ENCODE measurements around the gene COQ9.

COQ9 gene

GRCh38 chr16:57483725-57484514 lies 36.6 kb downstream of the COQ9 start:
- TF ChIP-seq CTCF (IDR thresholded peaks at IDR 0.05; ENCODE audit: low read depth, low read length) (no peak), MAX (IDR thresholded peaks at IDR 0.05; ENCODE audit: low read depth, low read length) (no peak), MYC (IDR thresholded peaks at IDR 0.05; ENCODE audit: low read depth, low read length) (no peak), POLR2A (IDR thresholded peaks at IDR 0.05; ENCODE audit: extremely low read depth, insufficient read length) (no peak)

DNA sequence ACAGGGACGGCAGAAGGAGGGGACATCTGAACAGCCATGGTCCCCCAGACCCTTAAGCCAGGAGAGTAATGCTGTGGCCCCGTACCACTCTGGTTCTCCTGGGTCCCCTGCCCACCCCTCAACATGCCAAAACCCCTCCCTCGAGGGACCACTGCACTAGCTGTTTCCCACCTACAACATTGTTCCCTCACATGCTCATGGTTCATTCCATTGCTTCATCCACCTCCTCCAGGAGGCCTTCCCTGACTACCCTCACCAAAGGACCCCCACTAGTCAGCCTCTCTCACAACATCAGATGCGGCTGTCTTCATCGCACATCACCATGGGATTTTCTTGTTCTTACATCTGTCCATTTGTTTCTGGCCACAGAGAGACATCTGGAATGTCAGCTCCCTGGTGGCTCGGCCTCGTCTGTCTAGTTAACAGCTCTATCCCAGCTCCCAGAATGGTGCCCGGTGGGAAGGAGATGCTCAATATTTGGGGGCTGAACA lies 37.3 kb downstream of the COQ9 start:
- no peak for TF ChIP-seq POLR2A (IDR thresholded peaks at IDR 0.05; ENCODE audit: extremely low read depth, insufficient read length)
- no peak for TF ChIP-seq MYC (IDR thresholded peaks at IDR 0.05; ENCODE audit: low read depth, low read length)
- TF ChIP-seq CTCF (IDR thresholded peaks at IDR 0.05; ENCODE audit: low read depth, low read length) = no peak
- TF ChIP-seq MAX (IDR thresholded peaks at IDR 0.05; ENCODE audit: low read depth, low read length) = no peak
- H3K4me3 ChIP-seq (ENCODE audit: low read depth, low read length) = no peak overlapping the region
- no peak for DNase-seq (ENCODE audit: low read depth)

More at GRCh38 chr16:57483725-57484514, 36.6 kb downstream of the COQ9 start:
- no peak for DNase-seq (ENCODE audit: low read depth)
- H3K4me3 ChIP-seq (ENCODE audit: low read depth, low read length) = no peak overlapping the region

GRCh38 chr16:57485091-57485915 lies 38.0 kb downstream of the COQ9 start:
- peak overlapping the region; percentile 59 for H3K4me3 ChIP-seq (ENCODE audit: low read depth, low read length)
- DNase-seq (ENCODE audit: low read depth) = no peak
- TF ChIP-seq MAX (IDR thresholded peaks at IDR 0.05; ENCODE audit: low read depth, low read length) (no peak), POLR2A (IDR thresholded peaks at IDR 0.05; ENCODE audit: extremely low read depth, insufficient read length) (no peak)

- TF ChIP-seq CTCF (IDR thresholded peaks at IDR 0.05; ENCODE audit: low read depth, low read length) (no peak), MAX (IDR thresholded peaks at IDR 0.05; ENCODE audit: low read depth, low read length) (no peak), MYC (IDR thresholded peaks at IDR 0.05; ENCODE audit: low read depth, low read length) (no peak), POLR2A (IDR thresholded peaks at IDR 0.05; ENCODE audit: extremely low read depth, insufficient read length) (no peak)
- DNase-seq (ENCODE audit: low read depth) = peak; percentile 88
These were observed 38.9 kb downstream of the COQ9 start, which contains the start of gene DOK4 for GRCh38 chr16:57485916-57486857. Gene DOK4 (minus strand): TSS chr16:57486493. CDS start chr16:57479507, 6,986 bp downstream.

DNA sequence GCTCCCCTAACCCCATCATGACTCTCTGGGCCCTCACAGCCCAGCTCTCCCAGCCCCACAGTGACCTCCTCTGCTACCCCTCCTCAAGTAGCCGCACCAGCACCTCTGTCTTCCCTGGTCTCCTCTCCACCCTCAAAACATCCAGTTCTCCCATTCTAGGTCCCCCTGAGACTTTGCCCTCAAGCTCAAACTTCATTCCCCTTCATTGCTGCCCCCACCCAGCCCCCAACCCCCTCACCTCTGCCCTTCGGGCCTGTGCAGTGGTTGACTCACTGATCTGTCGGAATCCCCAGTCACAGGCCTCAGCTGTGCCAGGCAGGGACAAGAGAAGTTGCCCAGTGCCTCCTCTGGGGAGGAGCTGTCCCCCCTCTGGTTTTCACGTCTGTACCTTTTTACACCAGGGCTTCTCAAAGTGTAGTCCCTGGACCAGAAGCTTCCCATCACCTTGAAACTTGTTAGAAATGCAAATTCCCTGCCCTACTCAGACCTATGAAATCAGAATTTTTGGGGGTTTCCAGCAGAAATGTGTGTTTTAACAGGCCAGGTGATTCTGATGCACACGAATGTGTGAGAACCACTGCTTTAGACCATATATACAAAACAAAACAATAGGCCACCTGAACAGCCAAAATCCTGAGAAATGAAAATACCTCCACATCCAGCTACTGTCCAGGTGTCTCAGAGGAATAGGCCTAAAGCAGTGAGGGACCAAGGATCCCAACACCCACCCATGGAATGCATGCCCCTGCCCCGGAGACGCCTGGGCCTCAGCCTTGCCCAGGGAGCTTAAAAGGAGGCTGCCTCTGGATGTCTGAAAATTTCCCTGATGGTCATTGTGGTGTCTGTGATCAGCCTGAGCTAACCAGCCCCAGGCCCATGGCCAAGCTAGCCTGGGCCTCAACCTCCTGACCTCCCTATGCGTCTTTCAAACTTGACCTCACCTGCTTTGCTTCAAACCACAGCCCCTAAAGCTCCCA lies 39.9 kb downstream of the COQ9 start:
- no peak for DNase-seq (ENCODE audit: low read depth)
- no peak overlapping the region for H3K4me3 ChIP-seq (ENCODE audit: low read depth, low read length)
- TF ChIP-seq POLR2A (IDR thresholded peaks at IDR 0.05; ENCODE audit: extremely low read depth, insufficient read length) = no peak
- TF ChIP-seq CTCF (IDR thresholded peaks at IDR 0.05; ENCODE audit: low read depth, low read length) = no peak
- TF ChIP-seq MYC (IDR thresholded peaks at IDR 0.05; ENCODE audit: low read depth, low read length) = no peak
- no peak for TF ChIP-seq MAX (IDR thresholded peaks at IDR 0.05; ENCODE audit: low read depth, low read length)

More at GRCh38 chr16:57485916-57486857, 38.9 kb downstream of the COQ9 start, which contains the start of gene DOK4:
- H3K4me3 ChIP-seq (ENCODE audit: low read depth, low read length) = peak within 1 kb of the TSS; percentile 59
